HepG2 (cell line): ENCODE results near the gene E2F3. TPM values are rescaled to one million over a fixed set of nuclear protein-coding genes. Genes with fewer than 3 reads are reported as not detected.

ENCODE experiments used
- DMAP1 ChIP-seq: IDR thresholded peaks from 2 replicates; pipeline ENCODE4 v1.6.1; 2016
- E2F1 ChIP-seq: sonication (generic); formaldehyde crosslinking; IDR thresholded peaks from 2 replicates; pipeline ENCODE4 v1.5.0; 2020; ENCODE audit warnings: missing genetic modification reagents
- GLI4 ChIP-seq: sonication (generic); formaldehyde crosslinking; IDR thresholded peaks from 2 replicates; pipeline ENCODE4 v1.5.1; 2020; ENCODE audit warnings: missing genetic modification reagents, mild to moderate bottlenecking, moderate library complexity, borderline replicate concordance
- GMEB2 ChIP-seq: IDR thresholded peaks from 2 replicates; pipeline ENCODE4 v1.6.1; 2016; ENCODE audit warnings: missing biosample characterization, missing genetic modification reagents, low read depth
- HCFC1 ChIP-seq: fragments of 150-350 bp; IDR thresholded peaks from 2 replicates; pipeline ENCODE4 v1.6.1; 2014; ENCODE audit warnings: low read depth, low read length
- KLF6 ChIP-seq: IDR thresholded peaks from 2 replicates; pipeline ENCODE4 v1.8.0; 2016; ENCODE audit warnings: missing biosample characterization, missing genetic modification reagents
- MTF2 ChIP-seq: sonication (generic); formaldehyde crosslinking; IDR thresholded peaks from 2 replicates; pipeline ENCODE4 v1.5.0; 2020; ENCODE audit warnings: missing genetic modification reagents, borderline replicate concordance
- PATZ1 ChIP-seq: sonication (generic); formaldehyde crosslinking; IDR thresholded peaks from 2 replicates; pipeline ENCODE4 v1.4.0; 2020; ENCODE audit warnings: missing genetic modification reagents
- PCBP1 ChIP-seq: fragments of 200-400 bp; formaldehyde crosslinking; IDR thresholded peaks from 2 replicates; pipeline ENCODE4 v1.6.1; 2017; ENCODE audit warnings: mild to moderate bottlenecking, low read depth, low read length, borderline replicate concordance
- REPIN1 ChIP-seq: sonication (generic); formaldehyde crosslinking; IDR thresholded peaks from 2 replicates; pipeline ENCODE4 v1.8.0; 2022; ENCODE audit warnings: missing genetic modification reagents, low read depth, mild to moderate bottlenecking, borderline replicate concordance
- ZNF24 ChIP-seq: fragments of 450-650 bp; IDR thresholded peaks from 2 replicates; pipeline ENCODE4 v1.6.1; 2017; ENCODE audit warnings: antibody characterized with exemption, mild to moderate bottlenecking
- ZNF251 ChIP-seq: sonication (generic); formaldehyde crosslinking; IDR thresholded peaks from 2 replicates; pipeline ENCODE4 v1.9.0; 2021; ENCODE audit warnings: mild to moderate bottlenecking, missing genetic modification reagents
- ZNF30 ChIP-seq: sonication (generic); formaldehyde crosslinking; IDR thresholded peaks from 2 replicates; pipeline ENCODE4 v1.5.0; 2020; ENCODE audit warnings: mild to moderate bottlenecking, missing genetic modification reagents
- ZNF318 ChIP-seq: sonication (generic); formaldehyde crosslinking; IDR thresholded peaks from 2 replicates; pipeline ENCODE4 v1.4.0; 2020; ENCODE audit warnings: mild to moderate bottlenecking, missing genetic modification reagents
- ZNF556 ChIP-seq: sonication (generic); formaldehyde crosslinking; IDR thresholded peaks from 2 replicates; pipeline ENCODE4 v1.4.0; 2020; ENCODE audit warnings: mild to moderate bottlenecking, missing genetic modification reagents, borderline replicate concordance
- ZNF761 ChIP-seq: sonication (generic); formaldehyde crosslinking; conservative IDR thresholded peaks from 2 replicates; pipeline ENCODE4 v1.4.0; 2020; ENCODE audit warnings: mild to moderate bottlenecking, missing genetic modification reagents
- polyA plus RNA-seq, 8 experiments: library from polyadenylated mRNA; depleted of rRNA in 3 of 8; stranded (reverse) in 7 of 8; unstranded in 1 of 8; fragments of >200 nt; fragmentation: Illumina TruSeq in 4 of 8; extraction: Trizol in 4 of 8; gene quantifications; 2 replicates each; pipeline versions ENCODE4 v1.2.1 to v1.2.3, GENCODE V29; 2011 to 2016; ENCODE audit warnings: low read depth in 4 of 8, missing spikeins in 1 of 8, mixed read lengths in 1 of 8; ENCODE audit not compliant: insufficient read depth in 1 of 8
- total RNA-seq, 5 experiments: library from RNA; depleted of rRNA; stranded (reverse); fragments of >200 nt; fragmentation: Illumina TruSeq; extraction: Trizol; gene quantifications; 2 replicates each; pipeline ENCODE4 v1.2.3, GENCODE V29; 2016; ENCODE audit warnings: low read depth in 1 of 5

The E2F3 gene
- total and polyA plus RNA-seq, 2 of the 13 experiments (the other 11 are each of a cell fraction or from before 2014, with no cell fraction given), result 8.5 to 12.7 TPM

GRCh38 chr6:20401205-20402091, at the start of gene E2F3 (continued):
- TF ChIP-seq ZNF318 (CRISPR knock-in tag) (no peak), GLI4 (no peak), PATZ1 (CRISPR knock-in tag) (peak; percentile 51; the same call in 1 of the 2 replicates), E2F1 (CRISPR knock-in tag) (peak; percentile 100), HCFC1 (no peak), ZNF251 (CRISPR knock-in tag) (no peak; the same call in 1 of the 2 replicates), MTF2 (no peak; the same call in 1 of the 2 replicates), ZNF761 (CRISPR knock-in tag) (no peak; the same call in 1 of the 2 replicates), ZNF30 (CRISPR knock-in tag) (no peak), DMAP1 (CRISPR knock-in tag) (peak; percentile 86), REPIN1 (CRISPR knock-in tag) (peak; percentile 90), ZNF556 (CRISPR knock-in tag) (no peak; the same call in 1 of the 2 replicates), KLF6 (CRISPR knock-in tag) (peak; percentile 27; the same call in 1 of the 2 replicates), GMEB2 (CRISPR knock-in tag) (no peak), PCBP1 (no peak), ZNF24 (0 out of 2 replicates have a peak, but pooled peaks have one; percentile 21)
